ENCODE results near the gene PLAAT1.

GRCh38 chr3:193269343-193270028 lies 28.5 kb downstream of the PLAAT1 start:
- TF ChIP-seq ZNF274 (IDR thresholded peaks at IDR 0.05; ENCODE audit: low read depth, low read length) (no peak), CTCF (IDR thresholded peaks at IDR 0.05 in 2 of 3, conservative IDR thresholded peaks at IDR 0.05 in 1 of 3; ENCODE audit: borderline replicate concordance in 1 of 3, insufficient read depth in 1 of 3, low read depth in 2 of 3, low read length in 2 of 3) (no peak), ATF3 (IDR thresholded peaks at IDR 0.05) (no peak), REST (IDR thresholded peaks at IDR 0.05; ENCODE audit: low read depth) (no peak), POLR2AphosphoS5 (IDR thresholded peaks at IDR 0.05; ENCODE audit: low read depth, low read length) (no peak)
